Endothelial cell of umbilical vein (primary cell): ENCODE results near the gene SLC12A8.

ENCODE experiments used
- EZH2 ChIP-seq: IDR thresholded peaks from 2 replicates; pipeline ENCODE4 v1.6.1; 2012; ENCODE audit warnings: borderline replicate concordance, low read depth, mild to moderate bottlenecking, moderate library complexity, low read length, inconsistent platforms; ENCODE audit not compliant: severe bottlenecking
- FOS ChIP-seq: IDR thresholded peaks from 2 replicates; pipeline ENCODE4 v1.6.1; 2011; ENCODE audit warnings: mild to moderate bottlenecking, low read length, moderate library complexity, borderline replicate concordance; ENCODE audit not compliant: insufficient read depth
- GATA2 ChIP-seq: IDR thresholded peaks from 2 replicates; pipeline ENCODE4 v1.7.0; 2011; ENCODE audit warnings: low read depth, mild to moderate bottlenecking, moderate library complexity, mixed read lengths, low read length; ENCODE audit not compliant: insufficient read length, insufficient read depth
- JUN ChIP-seq: IDR thresholded peaks from 2 replicates; pipeline ENCODE4 v1.6.1; 2011; ENCODE audit warnings: borderline replicate concordance, low read depth; ENCODE audit not compliant: insufficient read length, insufficient read depth
- MYC ChIP-seq: IDR thresholded peaks from one replicate; pipeline ENCODE4 v1.6.1; 2011; ENCODE audit warnings: mild to moderate bottlenecking, low read depth, low read length
- POLR2A ChIP-seq: IDR thresholded peaks from 2 replicates; pipeline ENCODE4 v1.6.1; 2012; ENCODE audit warnings: low read depth, mild to moderate bottlenecking, control low read depth, low read length
- POLR2AphosphoS5 ChIP-seq: IDR thresholded peaks from 2 replicates; pipeline ENCODE4 v1.6.1; 2012; ENCODE audit warnings: low read depth, mild to moderate bottlenecking, control low read depth, low read length, moderate library complexity; ENCODE audit not compliant: insufficient read depth
- TF ChIP-seq, protein P1 (sequence below), 2 donors: IDR thresholded peaks; 1 replicate in 1 of 2; 2 replicates in 1 of 2; pipeline ENCODE4 v1.5.1; 2011; ENCODE audit warnings: low read length in 2 of 2, mild to moderate bottlenecking in 2 of 2, moderate library complexity in 2 of 2, control low read depth in 1 of 2, inconsistent platforms in 1 of 2, low read depth in 1 of 2; ENCODE audit not compliant: insufficient read depth in 1 of 2; ENCODE audit errors: extremely low read depth in 1 of 2
- TF ChIP-seq, protein P2 (sequence below): IDR thresholded peaks from 2 replicates; pipeline ENCODE4 v1.6.1; 2011; ENCODE audit not compliant: insufficient read depth, insufficient read length

DNA sequence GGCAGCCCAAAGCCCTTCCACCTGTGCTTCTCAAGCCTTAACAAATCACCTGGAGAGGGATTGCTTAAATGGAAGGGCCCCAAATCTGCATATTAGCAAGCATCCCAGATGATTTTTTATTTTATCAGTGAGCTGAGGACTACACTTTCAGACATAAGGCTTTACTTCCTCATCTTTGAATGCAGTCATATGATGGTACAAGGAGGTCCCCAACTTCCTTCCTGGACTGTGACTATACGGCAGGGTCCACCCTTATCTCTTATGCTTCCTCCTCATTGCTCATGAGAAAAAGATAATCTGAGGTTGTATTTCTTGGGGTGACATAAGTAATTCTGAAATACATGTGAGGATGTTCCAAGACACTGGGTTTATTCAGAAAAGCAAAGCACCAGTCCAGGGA, 143.1 kb downstream of the SLC12A8 start:
- TF ChIP-seq POLR2A (no peak), FOS (no peak), POLR2AphosphoS5 (no peak), EZH2 (no peak), GATA2 (no peak), JUN (no peak), MYC (no peak)
- TF ChIP-seq, protein P1, sequence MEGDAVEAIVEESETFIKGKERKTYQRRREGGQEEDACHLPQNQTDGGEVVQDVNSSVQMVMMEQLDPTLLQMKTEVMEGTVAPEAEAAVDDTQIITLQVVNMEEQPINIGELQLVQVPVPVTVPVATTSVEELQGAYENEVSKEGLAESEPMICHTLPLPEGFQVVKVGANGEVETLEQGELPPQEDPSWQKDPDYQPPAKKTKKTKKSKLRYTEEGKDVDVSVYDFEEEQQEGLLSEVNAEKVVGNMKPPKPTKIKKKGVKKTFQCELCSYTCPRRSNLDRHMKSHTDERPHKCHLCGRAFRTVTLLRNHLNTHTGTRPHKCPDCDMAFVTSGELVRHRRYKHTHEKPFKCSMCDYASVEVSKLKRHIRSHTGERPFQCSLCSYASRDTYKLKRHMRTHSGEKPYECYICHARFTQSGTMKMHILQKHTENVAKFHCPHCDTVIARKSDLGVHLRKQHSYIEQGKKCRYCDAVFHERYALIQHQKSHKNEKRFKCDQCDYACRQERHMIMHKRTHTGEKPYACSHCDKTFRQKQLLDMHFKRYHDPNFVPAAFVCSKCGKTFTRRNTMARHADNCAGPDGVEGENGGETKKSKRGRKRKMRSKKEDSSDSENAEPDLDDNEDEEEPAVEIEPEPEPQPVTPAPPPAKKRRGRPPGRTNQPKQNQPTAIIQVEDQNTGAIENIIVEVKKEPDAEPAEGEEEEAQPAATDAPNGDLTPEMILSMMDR (IDR thresholded peaks at IDR 0.05; ENCODE audit: extremely low read depth in 1 of 2, insufficient read depth in 1 of 2, low read depth in 1 of 2, low read length in 2 of 2): no peak
- TF ChIP-seq, protein P2, sequence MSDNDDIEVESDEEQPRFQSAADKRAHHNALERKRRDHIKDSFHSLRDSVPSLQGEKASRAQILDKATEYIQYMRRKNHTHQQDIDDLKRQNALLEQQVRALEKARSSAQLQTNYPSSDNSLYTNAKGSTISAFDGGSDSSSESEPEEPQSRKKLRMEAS: no peak
